H1 (cell line): ENCODE data around the gene SPEF1. TPM values are rescaled to one million over a fixed set of nuclear protein-coding genes. Genes with fewer than 3 reads are reported as not detected.
A peak's percentile ranks its signal among the peaks of the same experiment; 100 is the strongest.

Source experiments
- CTCF ChIA-PET: fragments of 300-600 bp; sonication (Branson Sonifier 250); formaldehyde crosslinking; loops from one replicate; lab custom pipeline; 2021; ENCODE audit not compliant: partially characterized antibody; lab: Charles Lee
- POLR2A ChIA-PET: fragments of 300-600 bp; sonication (Branson Sonifier 250); formaldehyde crosslinking; loops from one replicate; lab custom pipeline; 2021; ENCODE audit warnings: inconsistent platforms; ENCODE audit not compliant: partially characterized antibody; lab: Charles Lee
- DNase-seq, 2 experiments: peaks; one replicate each; pipeline versions ENCODE4 v3.0.0 to v3.0.0-alpha.2; 2010 to 2022; ENCODE audit warnings: low spot score in 2 of 2, low read depth in 1 of 2, mixed read lengths in 1 of 2
- FAIRE-seq: peaks from 2 replicates; lab custom pipeline; 2011; peaks lifted over from hg19 to GRCh38; lab: Jason Lieb, UNC
- H2AFZ ChIP-seq: 2 replicates; pipeline ENCODE4 v1.8.1; 2012; ENCODE audit warnings: low read length, inconsistent platforms
- H2AK5ac ChIP-seq: 2 replicates; pipeline ENCODE4 v1.6.1; 2013; ENCODE audit warnings: low read depth, low read length
- H2BK120ac ChIP-seq: replicated peaks from 2 replicates; pipeline ENCODE3; 2013; ENCODE audit warnings: low read depth, low read length, inconsistent platforms
- H2BK12ac ChIP-seq: 2 replicates; pipeline ENCODE4 v1.6.1; 2013; ENCODE audit warnings: low read depth, low read length
- H2BK15ac ChIP-seq: 2 replicates; pipeline ENCODE4 v1.6.1; 2013; ENCODE audit warnings: low read length
- H2BK20ac ChIP-seq: 2 replicates; pipeline ENCODE4 v1.6.1; 2013; ENCODE audit warnings: low read length
- H2BK5ac ChIP-seq: 2 replicates; pipeline ENCODE4 v1.6.1; 2013; ENCODE audit warnings: low read depth, low read length
- H3K14ac ChIP-seq: 2 replicates; pipeline ENCODE4 v1.6.1; 2013; ENCODE audit warnings: inconsistent platforms; ENCODE audit not compliant: insufficient read length
- H3K18ac ChIP-seq: 2 replicates; pipeline ENCODE4 v1.6.1; 2013; ENCODE audit warnings: low read length; ENCODE audit errors: extremely low read depth
- H3K23ac ChIP-seq: 2 replicates; pipeline ENCODE4 v1.6.1; 2013; ENCODE audit warnings: inconsistent platforms; ENCODE audit not compliant: insufficient read length
- H3K23me2 ChIP-seq: 2 replicates; pipeline ENCODE4 v1.6.1; 2013; ENCODE audit warnings: low read depth, low read length
- H3K27ac ChIP-seq: 2 replicates; pipeline ENCODE4 v1.6.1; 2011; ENCODE audit warnings: low read depth, low read length, inconsistent platforms
- H3K27me3 ChIP-seq, 4 experiments: replicated peaks in 1 of 4; 1 replicate in 1 of 4; 2 replicates in 3 of 4; pipeline versions ENCODE4 v1.6.1 to v1.8.1; 2011 to 2013; ENCODE audit warnings: low read length in 3 of 4, mild to moderate bottlenecking in 3 of 4, inconsistent platforms in 2 of 4, mixed read lengths in 2 of 4, moderate library complexity in 1 of 4; ENCODE audit not compliant: control insufficient read depth in 3 of 4, insufficient read depth in 3 of 4; ENCODE audit errors: extremely low read depth in 1 of 4
- H3K36me3 ChIP-seq, 4 experiments: 2 replicates each; pipeline versions ENCODE4 v1.6.1 to v1.8.1; 2011 to 2013; ENCODE audit warnings: mild to moderate bottlenecking in 4 of 4, low read length in 3 of 4, moderate library complexity in 2 of 4, control low read depth in 1 of 4, inconsistent platforms in 1 of 4; ENCODE audit not compliant: insufficient read depth in 4 of 4, control insufficient read depth in 2 of 4
- H3K4ac ChIP-seq: replicated peaks from 2 replicates; pipeline ENCODE3; 2013; ENCODE audit warnings: low read length, low read depth, mixed read lengths, inconsistent platforms; ENCODE audit not compliant: insufficient read length
- H3K4me1 ChIP-seq, 4 experiments: replicated peaks in 1 of 4; 1 replicate in 1 of 4; 2 replicates in 3 of 4; pipeline versions ENCODE4 v1.6.1 to v1.8.1; 2011 to 2013; ENCODE audit warnings: low read length in 3 of 4, inconsistent platforms in 2 of 4, mixed read lengths in 1 of 4; ENCODE audit not compliant: insufficient read depth in 4 of 4, control insufficient read depth in 3 of 4
- H3K4me2 ChIP-seq, 2 experiments: 2 replicates each; pipeline versions ENCODE4 v1.6.1 to v1.8.1; 2011 to 2013; ENCODE audit warnings: low read depth in 2 of 2, low read length in 2 of 2, control low read depth in 1 of 2, inconsistent platforms in 1 of 2, mild to moderate bottlenecking in 1 of 2; ENCODE audit not compliant: insufficient read depth in 1 of 2
- H3K4me3 ChIP-seq, 4 experiments: fragments of 200-600, 300-600 bp in 1 of 4; sonication (generic), shearing (Covaris generic), sonication (Bioruptor Twin) in 1 of 4; 2 replicates each; pipeline versions ENCODE4 v1.5.1 to v1.8.1; 2011 to 2016; ENCODE audit warnings: low read length in 4 of 4, low read depth in 3 of 4, control low read depth in 2 of 4, inconsistent platforms in 2 of 4, mild to moderate bottlenecking in 2 of 4, mixed read lengths in 1 of 4, moderate library complexity in 1 of 4; ENCODE audit not compliant: insufficient read depth in 2 of 4; ENCODE audit errors: extremely low read depth in 1 of 4
- H3K56ac ChIP-seq: replicated peaks from 2 replicates; pipeline ENCODE3; 2013; ENCODE audit warnings: low read depth, mild to moderate bottlenecking, mixed read lengths, low read length, inconsistent platforms; ENCODE audit not compliant: insufficient read length
- H3K79me1 ChIP-seq: 2 replicates; pipeline ENCODE4 v1.6.1; 2013; ENCODE audit warnings: low read depth, low read length, control low read depth
- H3K79me2 ChIP-seq, 2 experiments: 2 replicates each; pipeline versions ENCODE4 v1.6.1 to v1.8.1; 2012 to 2013; ENCODE audit warnings: low read length in 2 of 2, mild to moderate bottlenecking in 2 of 2, inconsistent platforms in 1 of 2; ENCODE audit not compliant: insufficient read depth in 2 of 2, control insufficient read depth in 1 of 2
- H3K9ac ChIP-seq, 4 experiments: replicated peaks in 1 of 4; 1 replicate in 1 of 4; 2 replicates in 3 of 4; pipeline versions ENCODE4 v1.6.1 to v1.8.1; 2011 to 2013; ENCODE audit warnings: low read depth in 3 of 4, low read length in 3 of 4, control low read depth in 2 of 4, mild to moderate bottlenecking in 2 of 4, moderate library complexity in 2 of 4, inconsistent platforms in 1 of 4; ENCODE audit errors: extremely low read depth in 1 of 4
- H3K9me3 ChIP-seq, 2 experiments: 2 replicates each; pipeline versions ENCODE4 v1.6.1 to v1.8.1; 2012 to 2013; ENCODE audit warnings: mild to moderate bottlenecking in 2 of 2, moderate library complexity in 2 of 2, control low read depth in 1 of 2, inconsistent platforms in 1 of 2, low read depth in 1 of 2, low read length in 1 of 2, mixed read lengths in 1 of 2; ENCODE audit not compliant: insufficient read depth in 2 of 2
- H4K20me1 ChIP-seq, 2 experiments: replicated peaks in 1 of 2; 2 replicates each; pipeline versions ENCODE3 to v1.8.1; 2011 to 2013; ENCODE audit warnings: inconsistent platforms in 2 of 2, low read length in 2 of 2, mild to moderate bottlenecking in 1 of 2; ENCODE audit not compliant: insufficient read depth in 2 of 2, control insufficient read depth in 1 of 2
- H4K5ac ChIP-seq: 2 replicates; pipeline ENCODE4 v1.6.1; 2013; ENCODE audit warnings: low read length, low read depth, mixed read lengths, inconsistent platforms; ENCODE audit not compliant: insufficient read length
- H4K8ac ChIP-seq: 2 replicates; pipeline ENCODE4 v1.8.0; 2013; ENCODE audit warnings: mild to moderate bottlenecking, moderate library complexity, low read length, inconsistent platforms; ENCODE audit not compliant: insufficient read depth; ENCODE audit errors: extremely low read depth
- H4K91ac ChIP-seq: replicated peaks from 2 replicates; pipeline ENCODE3; 2013; ENCODE audit warnings: low read length, mixed read lengths, inconsistent platforms; ENCODE audit not compliant: insufficient read length
- CTCF ChIP-seq, 3 experiments: IDR thresholded peaks; 1 replicate in 2 of 3; 2 replicates in 1 of 3; pipeline versions ENCODE4 v1.5.1 to v1.6.1; 2011; ENCODE audit warnings: low read length in 3 of 3, mild to moderate bottlenecking in 3 of 3, inconsistent platforms in 2 of 3, low read depth in 1 of 3, moderate library complexity in 1 of 3; ENCODE audit not compliant: insufficient read depth in 1 of 3; ENCODE audit errors: control extremely low read depth in 1 of 3
- GTF2F1 ChIP-seq: IDR thresholded peaks from 2 replicates; pipeline ENCODE4 v1.6.1; 2012; ENCODE audit warnings: low read depth, low read length, improper control_type of control experiment, borderline replicate concordance
- SIX5 ChIP-seq: IDR thresholded peaks from 2 replicates; pipeline ENCODE4 v1.6.1; 2011; ENCODE audit warnings: mild to moderate bottlenecking, low read depth, low read length
- WGBS, 2 experiments: shearing (Covaris generic) in 1 of 2; methylation state at CpG; one replicate each; pipeline versions ENCODE4 v1.1.6 to v1.1.7; 2013 to 2015; ENCODE audit warnings: low lambda C conversion rate in 2 of 2, mixed read lengths in 2 of 2, inconsistent platforms in 1 of 2, low coverage in 1 of 2, missing lambda C conversion rate in 1 of 2; ENCODE audit not compliant: insufficient replicate concordance in 2 of 2, insufficient coverage in 1 of 2, insufficient read length in 1 of 2; ENCODE audit errors: extremely low coverage in 1 of 2, missing lambda C conversion rate in 1 of 2; 5-methylcytosine and 5-hydroxymethylcytosine counted together
- polyA plus RNA-seq, 7 experiments: library from polyadenylated mRNA; depleted of rRNA in 3 of 7; stranded (reverse) in 5 of 7; unstranded in 2 of 7; fragments of >200 nt in 5 of 7; fragments of 200-250 nt in 2 of 7; gene quantifications; 1 replicate in 5 of 7; 2 replicates in 1 of 7; 4 replicates in 1 of 7; pipeline versions ENCODE4 v1.2.1 to v1.2.3, GENCODE V29; 2011 to 2013; ENCODE audit warnings: missing spikeins in 2 of 7, mixed read lengths in 2 of 7
- total RNA-seq: library from RNA; stranded (reverse); fragmentation: NEBNext Ultra II Directional; extraction: Animal tissue kit (Norgen Biotek cat#: 25700); gene quantifications from 2 replicates; pipeline ENCODE4 v1.2.1, GENCODE V29; 2021

Gene SPEF1
- total and polyA plus RNA-seq, 2 of the 8 experiments (the other 6 are each of a cell fraction or from before 2014, with no cell fraction given): 0.51 to 0.71 TPM

GRCh38 chr20:3800878-3801260, 19.6 kb upstream of the SPEF1 start:
- Histone ChIP-seq H4K5ac (no peak overlapping the region), H2BK120ac (no peak overlapping the region), H3K56ac (no peak overlapping the region), H2BK15ac (no peak overlapping the region), H4K8ac (no peak overlapping the region), H3K27me3 (no peaks in the 10 kb centered on the region), H3K23me2 (peaks cover 9% of the 10 kb centered on the region; the same call in 1 of the 2 replicates), H3K9ac (no peak overlapping the region), H4K20me1 (peaks cover 3% of the 10 kb centered on the region in 2 experiments), H3K4me1 (peaks cover 5 to 35% (median 28%) of the 10 kb centered on the region in 4 experiments), H3K4ac (no peak overlapping the region), H3K4me2 (peak overlapping the region; percentile 52 to 82), H3K14ac (no peak overlapping the region), H2BK20ac (no peak overlapping the region), H3K18ac (no peak overlapping the region; the same call in 1 of the 2 replicates), H2AFZ (no peak overlapping the region), H3K4me3 (peak overlapping the region in 2 of 4 experiments; percentile 5 to 10; a peak in 1 of 8 replicates), H3K23ac (no peak overlapping the region), H3K9me3 (no peaks in the 10 kb centered on the region), H3K79me2 (no peaks in the 10 kb centered on the region; a peak in 1 of 4 replicates), H3K79me1 (no peaks in the 10 kb centered on the region; the same call in 1 of the 2 replicates), H2BK5ac (no peak overlapping the region), H2AK5ac (no peak overlapping the region), H2BK12ac (no peak overlapping the region), H3K27ac (no peak overlapping the region; the same call in 1 of the 2 replicates), H4K91ac (peak overlapping the region; percentile 18), H3K36me3 (peaks cover 4 to 35% (median 30%) of the 10 kb centered on the region in 4 experiments)
- CTCF ChIA-PET: interaction anchor here (0.6 to 3.7 kb wide), 6 partner anchors 14 to 271 kb away, joined by 3 to 29 read pairs (median 3); partner anchors contain the start of gene CENPB
- no peak for DNase-seq
- no peak for FAIRE-seq
- 82% methylated on average over 7 of the region's 8 CpGs; no CpG with 5 or more reads in 1 of the 2 experiments for WGBS, 2 experiments
- POLR2A ChIA-PET: interaction anchor here (1.1 to 2.9 kb wide), 9 partner anchors 9 to 87 kb away, joined by 3 to 29 read pairs (median 7); partner anchors contain the start of genes AP5S1, CENPB, PANK2 and SPEF1
- no peak for TF ChIP-seq GTF2F1
- no peak for TF ChIP-seq SIX5
- TF ChIP-seq CTCF (IDR thresholded peaks at IDR 0.05; ENCODE audit: control extremely low read depth in 1 of 3, insufficient read depth in 1 of 3, low read depth in 1 of 3, low read length in 3 of 3): no peak
